Measurements from ENCODE around the gene HBS1L. TPM values are rescaled to one million over a fixed set of nuclear protein-coding genes. Genes with fewer than 3 reads are reported as not detected.

Gene HBS1L
- total and polyA plus RNA-seq, 10 of the 15 experiments (the other 5 are each of a cell fraction or from before 2014, with no cell fraction given) = 58.7 to 142 (median 78.8) TPM

GRCh38 chr6:135006386-135006914 is 48.2 kb downstream of the HBS1L start:
- intact Hi-C loops (cut with micrococcal nuclease; ENCODE audit: unreplicated experiment) = loop anchor here (10.0 kb wide), 3 partner anchors 108 to 1052 kb away; partner anchors contain the start of gene TBPL1

More at GRCh38 chr6:135006386-135006914, 48.2 kb downstream of the HBS1L start:
- peaks cover 28% of the 10 kb centered on the region for H3K4me1 ChIP-seq (ENCODE audit: control insufficient read depth, insufficient read depth, low read length)
- WGBS (ENCODE audit: insufficient coverage, insufficient replicate concordance, low lambda C conversion rate, missing lambda C conversion rate) = 95% methylated on average over 3 of the region's 3 CpGs
- no peak overlapping the region for H2AFZ ChIP-seq (ENCODE audit: control insufficient read depth, low read depth, low read length)
- FAIRE-seq (no peak), ATAC-seq (no peak), DNase-seq (ENCODE audit: low read depth, low spot score) (no peak)
- H3K36me3 ChIP-seq (ENCODE audit: control insufficient read depth in 2 of 2, insufficient read depth in 2 of 2, low read length in 1 of 2) = no peaks in the 10 kb centered on the region
- peaks cover 3% of the 10 kb centered on the region for H3K79me2 ChIP-seq (ENCODE audit: control insufficient read depth, insufficient read depth, low read length)
- no peak overlapping the region for H3K4me2 ChIP-seq (ENCODE audit: control insufficient read depth, insufficient read depth)
- ChIA-PET CTCF (interaction anchor here (0.7 to 3.6 kb wide), 10 partner anchors 14 to 177 kb away, joined by 3 to 17 read pairs (median 4); no protein-coding TSS in a partner anchor), POLR2A (no interaction called here), SMC1A (ENCODE audit: uncharacterized antibody, unreplicated experiment) (interaction anchor here (0.7 to 5.0 kb wide), 20 partner anchors 13 to 184 kb away, joined by 3 to 45 read pairs (median 4); partner anchors contain the start of gene HBS1L), RAD21 (ENCODE audit: unreplicated experiment) (interaction anchor here (1.0 to 3.6 kb wide), 7 partner anchors 15 to 187 kb away, joined by 3 to 13 read pairs (median 5); partner anchors contain the start of gene HBS1L)
- no peaks in the 10 kb centered on the region for H4K20me1 ChIP-seq (ENCODE audit: control insufficient read depth, insufficient read depth)
- H3K27me3 ChIP-seq (replicated peaks in 1 of 2; ENCODE audit: control insufficient read depth in 2 of 2, insufficient read depth in 2 of 2, low read length in 1 of 2) = no peaks in the 10 kb centered on the region
- H3K4me3 ChIP-seq = no peak overlapping the region
- BruUV-seq (replicated peaks) = no TSS peak
- TF ChIP-seq, protein P1, sequence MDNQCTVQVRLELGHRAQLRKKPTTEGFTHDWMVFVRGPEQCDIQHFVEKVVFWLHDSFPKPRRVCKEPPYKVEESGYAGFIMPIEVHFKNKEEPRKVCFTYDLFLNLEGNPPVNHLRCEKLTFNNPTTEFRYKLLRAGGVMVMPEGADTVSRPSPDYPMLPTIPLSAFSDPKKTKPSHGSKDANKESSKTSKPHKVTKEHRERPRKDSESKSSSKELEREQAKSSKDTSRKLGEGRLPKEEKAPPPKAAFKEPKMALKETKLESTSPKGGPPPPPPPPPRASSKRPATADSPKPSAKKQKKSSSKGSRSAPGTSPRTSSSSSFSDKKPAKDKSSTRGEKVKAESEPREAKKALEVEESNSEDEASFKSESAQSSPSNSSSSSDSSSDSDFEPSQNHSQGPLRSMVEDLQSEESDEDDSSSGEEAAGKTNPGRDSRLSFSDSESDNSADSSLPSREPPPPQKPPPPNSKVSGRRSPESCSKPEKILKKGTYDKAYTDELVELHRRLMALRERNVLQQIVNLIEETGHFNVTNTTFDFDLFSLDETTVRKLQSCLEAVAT (IDR thresholded peaks at IDR 0.05) = 0 out of 2 replicates have a peak, but pooled peaks have one; percentile 26
- TF ChIP-seq PKNOX1 (IDR thresholded peaks at IDR 0.05) (peak; percentile 15; the same call in 1 of the 2 replicates), HDGF (IDR thresholded peaks at IDR 0.05) (no peak)
- no peak overlapping the region for H3K9ac ChIP-seq (ENCODE audit: control insufficient read depth, insufficient read depth, low read length)
- no peaks in the 10 kb centered on the region; the same call in 2 of the 3 replicates for H3K9me3 ChIP-seq (replicated peaks; ENCODE audit: control insufficient read depth, insufficient read depth, low read length)
- in situ Hi-C loops (cut with MboI) = loop anchor here (25.0 kb wide), 1 partner anchor 1281 kb away; the partner anchor contains the start of gene BCLAF1
- H3K27ac ChIP-seq (ENCODE audit: control insufficient read depth, insufficient read depth) = no peak overlapping the region

Measured in GM12878 (cell line).